ENCODE measurements around the gene MRPL43. TPM values are rescaled to one million over a fixed set of nuclear protein-coding genes. Genes with fewer than 3 reads are reported as not detected.

The MRPL43 gene
- polyA plus RNA-seq, 2 of the 4 experiments (the other 2 are of a cell fraction), result 76.3 to 83.4 TPM

GRCh38 chr10:100988166-100988565, 869 bp upstream of the MRPL43 start:
- peak overlapping the region; percentile 96 for H3K4me2 ChIP-seq
- no peak for TF ChIP-seq EHMT2 (IDR thresholded peaks at IDR 0.05; ENCODE audit: low read depth)
- no peak for TF ChIP-seq HEYL (CRISPR knock-in tag; IDR thresholded peaks at IDR 0.05)
- TF ChIP-seq CEBPB (IDR thresholded peaks at IDR 0.05), result no peak
- TF ChIP-seq POLR2AphosphoS2 (conservative IDR thresholded peaks at IDR 0.05; ENCODE audit: low read length), result no peak
- TF ChIP-seq NPAS2 (CRISPR knock-in tag; IDR thresholded peaks at IDR 0.05; ENCODE audit: borderline replicate concordance), result no peak
- no peak for TF ChIP-seq PBX3 (IDR thresholded peaks at IDR 0.05)
- TF ChIP-seq CHD2 (IDR thresholded peaks at IDR 0.05; ENCODE audit: low read length, partially characterized antibody), result no peak
- TF ChIP-seq ESRRA (IDR thresholded peaks at IDR 0.05; ENCODE audit: borderline replicate concordance, low read length), result no peak
- no peak for TF ChIP-seq BHLHE40 (IDR thresholded peaks at IDR 0.05; ENCODE audit: low read depth, low read length)
- no peak for TF ChIP-seq RAD21 (conservative IDR thresholded peaks at IDR 0.05 in 1 of 2, IDR thresholded peaks at IDR 0.05 in 1 of 2)
- TF ChIP-seq REST (IDR thresholded peaks at IDR 0.05), result no peak
- no peak for TF ChIP-seq HDAC2 (IDR thresholded peaks at IDR 0.05)
- no peak for TF ChIP-seq RNF2 (IDR thresholded peaks at IDR 0.05; ENCODE audit: borderline replicate concordance, low read depth)
- no peak for TF ChIP-seq JUN (IDR thresholded peaks at IDR 0.05)
- H3K9me3 ChIP-seq, result no peaks in the 10 kb centered on the region
- peak overlapping the region; percentile 96 to 97 for H3K27ac ChIP-seq
- POLR2A ChIA-PET, result interaction anchor here (1.8 kb wide), 1 partner anchor 9 kb away, joined by 6 read pairs; no protein-coding TSS in a partner anchor
- DNase-seq (ENCODE audit: low read depth in 1 of 2, low spot score in 1 of 2), result no peak
- ATAC-seq, result no peak
- CTCF ChIA-PET, result interaction anchor here (1.0 to 25.8 kb wide), 6 partner anchors 10 to 154 kb away, joined by 3 to 608 read pairs (median 43); partner anchors contain the start of gene LZTS2
- no peak for FAIRE-seq
- H3K4me1 ChIP-seq, result peaks cover 31% of the 10 kb centered on the region
- 67% methylated on average over 9 of the region's 10 CpGs for WGBS (ENCODE audit: missing lambda C conversion rate)
- H3K4me3 ChIP-seq, result peak overlapping the region; percentile 83

GRCh38 chr10:100987685-100988049, 370 bp upstream of the MRPL43 start:
- Histone ChIP-seq H3K9me3 (no peaks in the 10 kb centered on the region), H3K27ac (peak overlapping the region; percentile 96 to 97), H3K4me3 (peak overlapping the region; percentile 83), H3K4me2 (peak overlapping the region; percentile 96), H3K4me1 (peaks cover 31% of the 10 kb centered on the region)
- no peak for FAIRE-seq
- DNase-seq (ENCODE audit: low read depth in 1 of 2, low spot score in 1 of 2), result no peak
- ChIA-PET CTCF (interaction anchor here (1.4 to 25.8 kb wide), 4 partner anchors 11 to 155 kb away, joined by 3 to 608 read pairs (median 196); partner anchors contain the start of gene LZTS2), POLR2A (interaction anchor here (1.0 to 1.8 kb wide), 4 partner anchors 9 to 73 kb away, joined by 3 to 6 read pairs (median 4); no protein-coding TSS in a partner anchor)
- peak; percentile 14 to 33; a peak in 4 of 6 replicates for ATAC-seq
- TF ChIP-seq KDM5A (IDR thresholded peaks at IDR 0.05) (0 out of 2 replicates have a peak, but pooled peaks have one; percentile 14), CHD4 (IDR thresholded peaks at IDR 0.05; ENCODE audit: borderline replicate concordance) (no peak), PHF8 (IDR thresholded peaks at IDR 0.05; ENCODE audit: borderline replicate concordance, low read depth) (no peak)
- 2% methylated on average over 15 of the region's 15 CpGs for WGBS (ENCODE audit: missing lambda C conversion rate)

GRCh38 chr10:100986623-100986951, 710 bp downstream of the MRPL43 start:
- no peak for DNase-seq (ENCODE audit: low read depth in 1 of 2, low spot score in 1 of 2)
- ATAC-seq, result no peak; a peak in 1 of 6 replicates
- Histone ChIP-seq H3K4me3 (peak overlapping the region; percentile 83), H3K27ac (peak overlapping the region; percentile 96 to 97), H3K4me2 (peak overlapping the region; percentile 96), H3K9me3 (no peaks in the 10 kb centered on the region), H3K4me1 (peaks cover 31% of the 10 kb centered on the region)
- WGBS (ENCODE audit: missing lambda C conversion rate), result 22% methylated on average over 14 of the region's 17 CpGs
- TF ChIP-seq CHD4 (IDR thresholded peaks at IDR 0.05; ENCODE audit: borderline replicate concordance) (no peak), HOXA7 (CRISPR knock-in tag; IDR thresholded peaks at IDR 0.05) (no peak), ESRRA (IDR thresholded peaks at IDR 0.05; ENCODE audit: borderline replicate concordance, low read length) (no peak), RAD21 (conservative IDR thresholded peaks at IDR 0.05 in 1 of 2, IDR thresholded peaks at IDR 0.05 in 1 of 2) (no peak), CBX2 (IDR thresholded peaks at IDR 0.05; ENCODE audit: borderline replicate concordance, low read depth) (no peak), FOSL2 (IDR thresholded peaks at IDR 0.05) (no peak), FOSL2 (CRISPR knock-in tag; IDR thresholded peaks at IDR 0.05) (no peak), NPAS2 (CRISPR knock-in tag; IDR thresholded peaks at IDR 0.05; ENCODE audit: borderline replicate concordance) (no peak), CEBPB (IDR thresholded peaks at IDR 0.05) (no peak), CHD2 (IDR thresholded peaks at IDR 0.05; ENCODE audit: low read length, partially characterized antibody) (no peak), FOSB (CRISPR knock-in tag; IDR thresholded peaks at IDR 0.05) (no peak), CTCF (IDR thresholded peaks at IDR 0.05) (no peak)
- ChIA-PET CTCF (interaction anchor here (2.1 to 25.8 kb wide), 5 partner anchors 8 to 30 kb away, joined by 5 to 608 read pairs (median 12); partner anchors contain the start of genes LZTS2 and SEMA4G), POLR2A (interaction anchor here (1.1 to 1.8 kb wide), 3 partner anchors 10 to 28 kb away, joined by 3 to 6 read pairs (median 4); no protein-coding TSS in a partner anchor)
- FAIRE-seq, result no peak

Data from A549 (cell line).